GM19372 (cell line): ENCODE measurements around the gene DNAJC12.
"Not testable (repeated sequence)": the region's sequence is repeated elsewhere in the genome, so short reads cannot be mapped to it uniquely, and the experiment has no call there.

Experiments
- ATAC-seq: cut with Tn5 transposase; IDR thresholded peaks from one replicate; pipeline ENCODE4 v1.9.1; 2021; ENCODE audit warnings: mild to moderate bottlenecking, low read depth, moderate library complexity; ENCODE audit not compliant: unreplicated experiment

The DNAJC12 gene

DNA sequence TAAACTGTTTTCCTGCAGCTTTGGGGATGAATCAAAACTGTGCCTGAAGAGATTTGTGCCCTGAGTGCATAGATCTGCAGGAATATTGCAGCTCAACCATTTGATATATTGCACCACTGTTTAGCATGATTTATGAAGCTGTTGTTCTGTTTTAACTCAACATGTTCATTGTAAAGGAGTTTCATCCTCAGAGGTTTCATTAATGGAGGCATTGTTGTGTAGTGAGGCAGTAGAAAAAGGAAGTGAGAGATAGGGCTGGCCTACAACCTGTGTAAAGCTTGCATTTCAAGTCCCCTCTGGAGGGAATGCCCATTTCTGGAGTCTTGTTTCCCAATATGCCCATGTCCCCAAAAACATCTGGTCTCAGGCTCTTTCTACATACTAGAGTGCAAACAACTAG, 67.5 kb downstream of the DNAJC12 start:
- ATAC-seq: peak; percentile 61

DNA sequence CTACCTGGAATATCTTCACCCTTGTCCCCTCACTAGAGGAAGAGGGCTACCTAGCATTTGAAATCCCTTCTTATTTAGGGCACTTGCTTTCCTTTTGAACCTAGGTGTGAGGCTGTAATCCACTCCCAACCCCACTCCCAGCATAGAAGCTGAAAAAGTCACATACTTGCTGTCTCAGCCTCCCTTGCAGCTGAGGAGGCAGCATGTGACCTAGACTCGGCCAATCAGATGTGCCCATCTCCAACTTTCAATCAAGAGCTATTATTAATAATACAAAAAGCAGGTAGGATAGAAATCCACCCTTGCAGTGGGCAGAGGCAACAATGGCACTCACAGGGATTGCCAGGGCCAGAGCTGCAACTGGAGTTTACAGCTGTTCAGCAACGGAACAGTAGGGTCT, 70.7 kb downstream of the DNAJC12 start:
- no peak for ATAC-seq

GRCh38 chr10:67764012-67764822, 73.8 kb downstream of the DNAJC12 start:
- peak; percentile 76 for ATAC-seq

GRCh38 chr10:67763499-67764011, 74.4 kb downstream of the DNAJC12 start:
- peak; percentile 17 for ATAC-seq

- not testable (repeated sequence) for ATAC-seq
Measured at GRCh38 chr10:67762567-67762966, 75.4 kb downstream of the DNAJC12 start.

DNA sequence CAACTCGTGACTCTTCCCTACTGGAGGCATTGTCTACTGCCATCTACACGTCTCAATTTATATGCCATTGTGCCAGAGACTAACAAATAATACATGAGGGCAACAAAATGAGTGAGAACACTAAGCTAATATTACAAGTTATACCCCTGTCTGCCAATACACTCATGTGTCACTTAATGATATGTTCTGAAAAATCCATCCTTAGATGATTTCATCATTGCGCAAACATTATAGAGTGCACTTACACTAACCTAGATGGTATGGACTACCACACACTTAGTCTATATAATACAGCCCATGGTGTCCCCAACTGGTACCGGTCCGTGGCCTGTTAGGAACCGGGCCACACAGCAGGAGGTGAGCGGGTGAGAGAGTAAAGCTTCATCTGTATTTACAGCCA, 77.7 kb downstream of the DNAJC12 start:
- ATAC-seq: no peak
